WTC11 (cell line): ENCODE data around the gene ALK.
"Not testable (repeated sequence)": the region's sequence is repeated elsewhere in the genome, so short reads cannot be mapped to it uniquely, and the experiment has no call there.

ENCODE experiments used
- CREB1 ChIP-seq: sonication (generic); formaldehyde crosslinking; IDR thresholded peaks from 2 replicates; pipeline ENCODE4 v1.8.0; 2023; ENCODE audit warnings: mild to moderate bottlenecking, missing genetic modification reagents
- NR2C2 ChIP-seq: sonication (generic); formaldehyde crosslinking; IDR thresholded peaks from 2 replicates; pipeline ENCODE4 v1.8.0; 2022; ENCODE audit warnings: mild to moderate bottlenecking, missing genetic modification reagents
- ZNF138 ChIP-seq: sonication (generic); formaldehyde crosslinking; conservative IDR thresholded peaks from 2 replicates; pipeline ENCODE4 v1.8.1; 2022; ENCODE audit warnings: mild to moderate bottlenecking, moderate library complexity, missing genetic modification reagents
- ZNF423 ChIP-seq: fragments of 250-450 bp; sonication (Bioruptor Pico); IDR thresholded peaks from 2 replicates; pipeline ENCODE4 v2.1.2; 2022; ENCODE audit warnings: mild to moderate bottlenecking, moderate library complexity
- TF ChIP-seq, protein P1 (sequence below): fragments of 200-600 bp; IDR thresholded peaks from 2 replicates; pipeline ENCODE4 v1.8.0; 2022; ENCODE audit warnings: antibody characterized with exemption

DNA sequence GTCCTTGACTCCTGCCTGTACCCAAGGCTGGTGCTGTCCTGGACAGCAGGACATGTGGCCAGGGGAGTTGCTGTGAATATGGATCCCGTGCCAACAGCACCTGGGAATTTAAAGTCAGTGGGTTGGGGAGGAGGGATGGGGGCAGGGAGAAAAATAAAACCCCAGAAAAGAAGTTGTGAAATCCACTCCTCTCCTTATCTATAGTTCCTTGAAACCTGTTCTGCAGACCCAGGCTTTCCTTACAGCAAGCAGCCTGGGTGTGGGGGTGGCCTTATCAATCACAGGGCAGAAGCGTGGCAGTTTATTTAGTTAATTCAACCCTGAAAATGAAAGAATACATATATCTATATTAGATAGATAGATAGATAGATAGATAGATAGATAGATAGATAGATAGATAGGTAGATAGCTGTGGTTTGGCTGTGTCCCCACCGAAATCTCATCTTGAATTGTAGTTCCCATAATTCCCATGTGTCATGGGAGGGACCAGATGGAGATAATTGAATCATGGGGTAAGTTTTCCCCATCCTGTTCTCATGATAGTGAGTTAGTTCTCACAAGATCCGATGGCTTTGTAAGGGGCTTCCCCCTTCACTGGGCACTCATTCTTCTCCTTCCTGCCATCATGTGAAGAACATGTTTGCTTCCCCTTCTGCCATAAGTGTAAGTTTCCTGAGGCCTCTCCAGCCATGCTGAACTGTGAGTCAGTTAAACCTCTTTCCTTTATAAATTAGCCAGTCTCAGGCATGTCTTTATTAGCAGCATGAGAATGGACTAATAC is 667.7 kb downstream of the ALK start:
- TF ChIP-seq ZNF423 (CRISPR knock-in tag); NR2C2 (CRISPR knock-in tag); ZNF138 (CRISPR knock-in tag); CREB1: not testable (repeated sequence)
- TF ChIP-seq, protein P1, sequence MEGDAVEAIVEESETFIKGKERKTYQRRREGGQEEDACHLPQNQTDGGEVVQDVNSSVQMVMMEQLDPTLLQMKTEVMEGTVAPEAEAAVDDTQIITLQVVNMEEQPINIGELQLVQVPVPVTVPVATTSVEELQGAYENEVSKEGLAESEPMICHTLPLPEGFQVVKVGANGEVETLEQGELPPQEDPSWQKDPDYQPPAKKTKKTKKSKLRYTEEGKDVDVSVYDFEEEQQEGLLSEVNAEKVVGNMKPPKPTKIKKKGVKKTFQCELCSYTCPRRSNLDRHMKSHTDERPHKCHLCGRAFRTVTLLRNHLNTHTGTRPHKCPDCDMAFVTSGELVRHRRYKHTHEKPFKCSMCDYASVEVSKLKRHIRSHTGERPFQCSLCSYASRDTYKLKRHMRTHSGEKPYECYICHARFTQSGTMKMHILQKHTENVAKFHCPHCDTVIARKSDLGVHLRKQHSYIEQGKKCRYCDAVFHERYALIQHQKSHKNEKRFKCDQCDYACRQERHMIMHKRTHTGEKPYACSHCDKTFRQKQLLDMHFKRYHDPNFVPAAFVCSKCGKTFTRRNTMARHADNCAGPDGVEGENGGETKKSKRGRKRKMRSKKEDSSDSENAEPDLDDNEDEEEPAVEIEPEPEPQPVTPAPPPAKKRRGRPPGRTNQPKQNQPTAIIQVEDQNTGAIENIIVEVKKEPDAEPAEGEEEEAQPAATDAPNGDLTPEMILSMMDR, result not testable (repeated sequence)
